SJSA1 (cell line): ENCODE results near the gene PURB. TPM values are rescaled to one million over a fixed set of nuclear protein-coding genes. Genes with fewer than 3 reads are reported as not detected.
"Not testable (repeated sequence)": the region's sequence is repeated elsewhere in the genome, so short reads cannot be mapped to it uniquely, and the experiment has no call there.

Experiments
- DNase-seq, 2 experiments: peaks; one replicate each; pipeline ENCODE4 v3.0.0-alpha.2; 2015 to 2020; ENCODE audit warnings: low spot score in 2 of 2, low read depth in 1 of 2
- H3K27ac ChIP-seq: fragments of 250-450 bp; sonication (Bioruptor Pico); 2 replicates; pipeline ENCODE4 v1.5.1; 2020; ENCODE audit warnings: mild to moderate bottlenecking, moderate library complexity
- H3K27me3 ChIP-seq: fragments of 250-450 bp; sonication (Bioruptor Pico); replicated peaks from 2 replicates; pipeline ENCODE4 v1.5.1; 2020; ENCODE audit warnings: mild to moderate bottlenecking, moderate library complexity
- H3K36me3 ChIP-seq: fragments of 250-450 bp; sonication (Bioruptor Pico); 2 replicates; pipeline ENCODE4 v1.5.1; 2020; ENCODE audit warnings: mild to moderate bottlenecking
- H3K4me1 ChIP-seq: fragments of 250-450 bp; sonication (Bioruptor Pico); replicated peaks from 2 replicates; pipeline ENCODE4 v1.6.1; 2021; ENCODE audit warnings: mild to moderate bottlenecking
- H3K4me3 ChIP-seq: fragments of 250-450 bp; sonication (Bioruptor Pico); 2 replicates; pipeline ENCODE4 v1.5.1; 2020; ENCODE audit warnings: mild to moderate bottlenecking
- H3K9me3 ChIP-seq: fragments of 250-450 bp; sonication (Bioruptor Pico); replicated peaks from 2 replicates; pipeline ENCODE4 v1.5.1; 2020; ENCODE audit warnings: mild to moderate bottlenecking
- total RNA-seq: library from RNA; depleted of rRNA; stranded (reverse); fragments of >200 nt; shearing (Covaris generic); gene quantifications from 2 replicates; pipeline ENCODE4 v1.2.3, GENCODE V29; 2014

Gene PURB
- total RNA-seq, 1 experiment from 2014 or later: 23.0 TPM

GRCh38 chr7:44882899-44883298 lies 2.4 kb downstream of the PURB start:
- H3K9me3 ChIP-seq: peaks cover 5% of the 10 kb centered on the region; the same call in 1 of the 2 replicates
- peaks cover 74% of the 10 kb centered on the region for H3K36me3 ChIP-seq
- no peak overlapping the region for H3K27ac ChIP-seq
- peaks cover 49% of the 10 kb centered on the region for H3K4me1 ChIP-seq
- peak overlapping the region; percentile 97 for H3K4me3 ChIP-seq
- H3K27me3 ChIP-seq: no peaks in the 10 kb centered on the region; the same call in 1 of the 2 replicates
- DNase-seq: no peak

GRCh38 chr7:44881610-44882009 lies 3.7 kb downstream of the PURB start:
- peak overlapping the region; percentile 40 for H3K27ac ChIP-seq
- no peaks in the 10 kb centered on the region; the same call in 1 of the 2 replicates for H3K27me3 ChIP-seq
- H3K4me3 ChIP-seq: peak overlapping the region; percentile 97
- peaks cover 84% of the 10 kb centered on the region for H3K36me3 ChIP-seq
- peaks cover 5% of the 10 kb centered on the region; the same call in 1 of the 2 replicates for H3K9me3 ChIP-seq
- H3K4me1 ChIP-seq: peaks cover 46% of the 10 kb centered on the region
- peak in 1 of 2 experiments; percentile 41 for DNase-seq

GRCh38 chr7:44881066-44881600 lies 4.2 kb downstream of the PURB start:
- Histone ChIP-seq H3K4me1 (peaks cover 41% of the 10 kb centered on the region), H3K27me3 (no peaks in the 10 kb centered on the region; the same call in 1 of the 2 replicates), H3K4me3 (peak overlapping the region; percentile 97), H3K36me3 (peaks cover 89% of the 10 kb centered on the region), H3K9me3 (peaks cover 5% of the 10 kb centered on the region; the same call in 1 of the 2 replicates), H3K27ac (peak overlapping the region; percentile 40)
- no peak for DNase-seq

- Histone ChIP-seq H3K27me3 (no peaks in the 10 kb centered on the region; the same call in 1 of the 2 replicates), H3K4me3 (peak overlapping the region; percentile 97), H3K4me1 (peaks cover 38% of the 10 kb centered on the region), H3K9me3 (peaks cover 5% of the 10 kb centered on the region; the same call in 1 of the 2 replicates), H3K27ac (no peak overlapping the region), H3K36me3 (peaks cover 86% of the 10 kb centered on the region)
- no peak for DNase-seq
Observed at GRCh38 chr7:44880317-44881018, 4.9 kb downstream of the PURB start.

GRCh38 chr7:44876393-44876792 lies 8.9 kb downstream of the PURB start:
- Histone ChIP-seq H3K9me3 (no peaks in the 10 kb centered on the region), H3K4me3 (no peak overlapping the region), H3K27me3 (no peaks in the 10 kb centered on the region; the same call in 1 of the 2 replicates), H3K4me1 (peaks cover 14% of the 10 kb centered on the region), H3K36me3 (peaks cover 48% of the 10 kb centered on the region), H3K27ac (no peak overlapping the region)
- no peak for DNase-seq

- Histone ChIP-seq H3K27ac (no peak overlapping the region), H3K4me1 (peaks cover 3% of the 10 kb centered on the region), H3K4me3 (no peak overlapping the region), H3K27me3 (no peaks in the 10 kb centered on the region; the same call in 1 of the 2 replicates), H3K36me3 (peaks cover 36% of the 10 kb centered on the region), H3K9me3 (no peaks in the 10 kb centered on the region)
- DNase-seq: no peak
Observed at GRCh38 chr7:44875241-44875640, 10.1 kb downstream of the PURB start.

- Histone ChIP-seq H3K36me3 (peaks cover 14% of the 10 kb centered on the region), H3K27me3 (no peaks in the 10 kb centered on the region), H3K4me3 (no peak overlapping the region), H3K27ac (no peak overlapping the region), H3K9me3 (no peaks in the 10 kb centered on the region), H3K4me1 (peaks cover 2% of the 10 kb centered on the region; the same call in 1 of the 2 replicates)
- DNase-seq: no peak
Observed at GRCh38 chr7:44872787-44873186, 12.5 kb downstream of the PURB start.

GRCh38 chr7:44871918-44872317 lies 13.4 kb downstream of the PURB start:
- DNase-seq, H3K4me1 ChIP-seq, H3K9me3 ChIP-seq, H3K36me3 ChIP-seq, H3K27me3 ChIP-seq, H3K4me3 ChIP-seq, H3K27ac ChIP-seq: not testable (repeated sequence)

GRCh38 chr7:44870780-44871179 lies 14.6 kb downstream of the PURB start:
- not testable (repeated sequence) for H3K4me3 ChIP-seq, DNase-seq, H3K27ac ChIP-seq, H3K4me1 ChIP-seq, H3K27me3 ChIP-seq, H3K9me3 ChIP-seq, H3K36me3 ChIP-seq

- H3K36me3 ChIP-seq, H3K27ac ChIP-seq, H3K9me3 ChIP-seq, H3K27me3 ChIP-seq, H3K4me1 ChIP-seq, DNase-seq, H3K4me3 ChIP-seq: not testable (repeated sequence)
Observed at GRCh38 chr7:44870336-44870735, 15.0 kb downstream of the PURB start.

- Histone ChIP-seq H3K9me3 (no peaks in the 10 kb centered on the region), H3K4me1 (peaks cover 9% of the 10 kb centered on the region; the same call in 1 of the 2 replicates), H3K27ac (no peak overlapping the region), H3K27me3 (no peaks in the 10 kb centered on the region), H3K4me3 (no peak overlapping the region), H3K36me3 (no peaks in the 10 kb centered on the region)
- peak; percentile 44 to 62 for DNase-seq
Observed at GRCh38 chr7:44867073-44867995, 18.0 kb downstream of the PURB start.

- H3K27me3 ChIP-seq, H3K27ac ChIP-seq, H3K4me1 ChIP-seq, H3K9me3 ChIP-seq, DNase-seq, H3K4me3 ChIP-seq, H3K36me3 ChIP-seq: not testable (repeated sequence)
Observed at GRCh38 chr7:44861949-44862348, 23.4 kb downstream of the PURB start.

- H3K4me1 ChIP-seq: no peaks in the 10 kb centered on the region; the same call in 1 of the 2 replicates
- H3K9me3 ChIP-seq: no peaks in the 10 kb centered on the region
- H3K27ac ChIP-seq: no peak overlapping the region
- H3K4me3 ChIP-seq: no peak overlapping the region
- DNase-seq: no peak
- no peaks in the 10 kb centered on the region for H3K27me3 ChIP-seq
- no peaks in the 10 kb centered on the region for H3K36me3 ChIP-seq
Observed at GRCh38 chr7:44858161-44858560, 27.2 kb downstream of the PURB start.
